Type B pancreatic cell (in vitro differentiated cells): ENCODE results near the gene VCL. TPM values are rescaled to one million over a fixed set of nuclear protein-coding genes. Genes with fewer than 3 reads are reported as not detected.
"Not testable (repeated sequence)": the region's sequence is repeated elsewhere in the genome, so short reads cannot be mapped to it uniquely, and the experiment has no call there.

Experiments
- DNase-seq: peaks from one replicate; pipeline ENCODE4 v3.0.0; 2021; ENCODE audit warnings: mixed read lengths; ENCODE audit not compliant: unreplicated experiment; ENCODE audit errors: extremely low spot score
- H3K27ac Mint-ChIP-seq: 2 replicates; pipeline ENCODE4 v1.8.0; 2021; ENCODE audit warnings: mild to moderate bottlenecking, mixed read lengths
- H3K27me3 Mint-ChIP-seq: 2 replicates; pipeline ENCODE4 v1.8.0; 2021; ENCODE audit warnings: mixed read lengths
- H3K36me3 Mint-ChIP-seq: 2 replicates; pipeline ENCODE4 v1.8.0; 2021; ENCODE audit warnings: mixed read lengths
- H3K4me1 Mint-ChIP-seq: one replicate; pipeline ENCODE4 v1.8.0; 2021; ENCODE audit warnings: mixed read lengths; ENCODE audit not compliant: unreplicated experiment
- H3K4me3 Mint-ChIP-seq: 2 replicates; pipeline ENCODE4 v1.8.0; 2021; ENCODE audit warnings: mild to moderate bottlenecking, mixed read lengths
- H3K9me3 Mint-ChIP-seq: 2 replicates; pipeline ENCODE4 v1.8.0; 2021; ENCODE audit warnings: mixed read lengths
- total RNA-seq: library from RNA; stranded (reverse); gene quantifications from 2 replicates; pipeline ENCODE4 v1.2.1, GENCODE V29; 2021; ENCODE audit warnings: low replicate concordance
- TF ChIP-seq, protein P1 (sequence below): fragments of 200-600 bp; sonication (generic); conservative IDR thresholded peaks from 2 replicates; pipeline ENCODE4 v1.5.0; 2021; ENCODE audit warnings: antibody characterized with exemption, mild to moderate bottlenecking

The VCL gene
- total RNA-seq, 1 donor from 2014 or later: 125 TPM

DNA sequence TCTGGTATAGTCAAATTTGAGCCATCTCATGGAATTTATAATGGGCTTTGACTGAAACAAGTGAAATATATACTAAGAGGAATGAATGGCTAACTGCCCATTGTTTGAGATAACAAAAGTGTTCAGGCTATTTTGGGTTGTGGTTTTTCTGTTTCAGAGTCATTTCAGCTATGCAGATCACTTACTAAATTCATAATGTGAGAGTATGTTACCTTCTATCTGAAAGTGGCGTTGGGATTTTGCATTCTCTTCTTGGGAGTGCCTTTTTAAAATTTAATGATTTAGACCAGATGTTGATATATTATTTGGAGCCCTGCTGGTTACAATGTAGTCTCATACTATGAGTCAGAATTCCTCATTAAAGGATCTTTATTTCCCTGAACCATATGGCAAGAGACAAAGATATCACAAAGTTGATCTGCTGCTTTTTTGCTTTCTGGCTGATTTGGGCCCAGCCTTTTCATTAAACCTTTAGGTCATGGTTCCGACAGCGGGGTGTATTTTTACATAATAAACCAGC, 10.4 kb downstream of the VCL start:
- H3K9me3 Mint-ChIP-seq: no peaks in the 10 kb centered on the region
- no peak overlapping the region for H3K4me3 Mint-ChIP-seq
- H3K36me3 Mint-ChIP-seq: peaks cover 17% of the 10 kb centered on the region
- TF ChIP-seq, protein P1, sequence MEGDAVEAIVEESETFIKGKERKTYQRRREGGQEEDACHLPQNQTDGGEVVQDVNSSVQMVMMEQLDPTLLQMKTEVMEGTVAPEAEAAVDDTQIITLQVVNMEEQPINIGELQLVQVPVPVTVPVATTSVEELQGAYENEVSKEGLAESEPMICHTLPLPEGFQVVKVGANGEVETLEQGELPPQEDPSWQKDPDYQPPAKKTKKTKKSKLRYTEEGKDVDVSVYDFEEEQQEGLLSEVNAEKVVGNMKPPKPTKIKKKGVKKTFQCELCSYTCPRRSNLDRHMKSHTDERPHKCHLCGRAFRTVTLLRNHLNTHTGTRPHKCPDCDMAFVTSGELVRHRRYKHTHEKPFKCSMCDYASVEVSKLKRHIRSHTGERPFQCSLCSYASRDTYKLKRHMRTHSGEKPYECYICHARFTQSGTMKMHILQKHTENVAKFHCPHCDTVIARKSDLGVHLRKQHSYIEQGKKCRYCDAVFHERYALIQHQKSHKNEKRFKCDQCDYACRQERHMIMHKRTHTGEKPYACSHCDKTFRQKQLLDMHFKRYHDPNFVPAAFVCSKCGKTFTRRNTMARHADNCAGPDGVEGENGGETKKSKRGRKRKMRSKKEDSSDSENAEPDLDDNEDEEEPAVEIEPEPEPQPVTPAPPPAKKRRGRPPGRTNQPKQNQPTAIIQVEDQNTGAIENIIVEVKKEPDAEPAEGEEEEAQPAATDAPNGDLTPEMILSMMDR: no peak
- no peak for DNase-seq
- H3K4me1 Mint-ChIP-seq: peaks cover 42% of the 10 kb centered on the region
- peak overlapping the region; percentile 61 for H3K27ac Mint-ChIP-seq
- no peaks in the 10 kb centered on the region for H3K27me3 Mint-ChIP-seq

DNA sequence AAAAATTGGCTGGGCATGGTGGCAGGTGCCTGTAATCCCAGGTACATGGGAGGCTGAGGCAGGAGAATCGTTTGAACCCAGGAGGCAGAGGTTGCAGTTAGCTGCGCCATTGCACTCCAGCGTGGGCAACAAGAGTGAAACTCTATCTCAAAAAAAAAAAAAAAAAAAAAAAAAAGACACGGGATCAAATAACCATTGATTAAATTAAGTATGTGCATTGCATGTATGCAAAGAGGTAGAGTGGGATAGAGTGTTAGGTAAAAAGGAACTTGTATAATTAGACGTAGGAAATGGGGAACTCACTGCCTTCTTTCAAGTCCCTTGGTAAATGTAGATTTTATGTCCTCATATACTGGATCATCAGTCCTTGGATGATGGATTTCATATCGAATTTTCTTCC, 13.1 kb downstream of the VCL start:
- no peaks in the 10 kb centered on the region for H3K9me3 Mint-ChIP-seq
- no peaks in the 10 kb centered on the region for H3K27me3 Mint-ChIP-seq
- no peak for DNase-seq
- peaks cover 40% of the 10 kb centered on the region for H3K4me1 Mint-ChIP-seq
- peaks cover 17% of the 10 kb centered on the region for H3K36me3 Mint-ChIP-seq
- H3K4me3 Mint-ChIP-seq: no peak overlapping the region
- H3K27ac Mint-ChIP-seq: peak overlapping the region; percentile 38
- TF ChIP-seq, protein P1: no peak

DNA sequence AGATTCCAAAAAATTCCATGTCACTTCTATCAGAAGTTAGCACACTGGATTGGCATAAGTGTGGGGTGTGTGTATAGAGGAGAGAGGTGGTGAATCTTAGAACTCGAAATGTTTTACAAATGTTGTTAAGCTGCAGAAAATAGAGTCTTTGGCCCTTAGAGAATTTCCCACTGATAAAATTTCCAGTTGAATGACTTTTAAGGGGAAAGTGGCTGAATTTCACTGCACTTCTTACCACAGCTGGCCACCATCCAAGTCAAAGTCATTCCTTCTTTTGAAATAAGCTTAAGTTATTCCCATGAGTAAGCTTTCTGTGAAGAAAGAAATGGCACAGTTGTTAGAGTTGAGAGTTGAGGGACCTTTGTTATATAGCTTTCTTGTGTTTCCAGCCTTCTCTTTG, 13.9 kb downstream of the VCL start:
- Mint-ChIP-seq H3K36me3 (peaks cover 22% of the 10 kb centered on the region), H3K4me1 (peaks cover 40% of the 10 kb centered on the region), H3K4me3 (no peak overlapping the region), H3K9me3 (no peaks in the 10 kb centered on the region), H3K27ac (peak overlapping the region; percentile 38), H3K27me3 (no peaks in the 10 kb centered on the region)
- no peak for DNase-seq
- TF ChIP-seq, protein P1: no peak

DNA sequence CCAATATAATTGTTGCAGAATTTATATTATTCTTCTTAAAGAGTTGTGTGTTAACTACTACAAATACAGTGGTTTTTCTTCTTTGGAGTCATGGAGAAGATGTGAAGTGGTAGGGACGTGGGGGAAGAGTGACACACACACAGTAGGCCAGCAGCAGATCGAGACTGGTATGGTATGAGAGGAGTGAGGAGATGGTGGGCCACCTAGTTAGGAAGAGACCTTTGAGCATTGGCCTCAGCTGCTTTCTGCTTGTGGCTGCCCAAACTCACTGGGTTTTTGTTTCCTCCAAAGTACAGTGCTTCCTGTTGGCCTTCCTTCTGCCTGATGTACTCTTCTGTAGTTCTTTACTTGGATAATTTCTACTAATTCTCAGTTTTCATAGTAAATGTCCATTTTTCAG, 14.6 kb downstream of the VCL start:
- Mint-ChIP-seq H3K27ac (no peak overlapping the region), H3K36me3 (peaks cover 23% of the 10 kb centered on the region), H3K9me3 (no peaks in the 10 kb centered on the region)

DNA sequence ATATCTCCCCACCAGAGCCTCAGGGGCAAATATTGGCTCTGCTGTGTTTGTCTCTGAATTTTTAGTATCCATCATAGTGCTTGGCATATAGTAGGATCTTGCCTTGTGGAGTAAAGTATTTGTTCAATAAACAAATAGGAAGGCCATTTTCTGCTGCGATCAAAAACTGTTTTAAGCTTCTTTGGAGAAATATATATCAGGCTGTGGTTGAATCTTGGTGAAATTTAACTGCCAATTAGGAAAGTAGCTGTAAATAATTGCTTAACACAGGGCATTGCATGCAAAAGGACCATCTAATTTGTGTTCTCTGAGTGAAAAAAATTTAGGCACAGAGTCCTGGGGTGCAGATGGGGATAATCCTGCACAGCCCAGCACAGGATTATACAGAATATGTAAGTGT, 15.1 kb downstream of the VCL start:
- DNase-seq: no peak
- Mint-ChIP-seq H3K4me1 (peaks cover 40% of the 10 kb centered on the region), H3K36me3 (peaks cover 23% of the 10 kb centered on the region), H3K27ac (no peak overlapping the region), H3K9me3 (no peaks in the 10 kb centered on the region), H3K4me3 (no peak overlapping the region), H3K27me3 (no peaks in the 10 kb centered on the region)
- TF ChIP-seq, protein P1: no peak

More for the DNA sequence above, 14.6 kb downstream of the VCL start:
- TF ChIP-seq, protein P1: no peak
- no peak overlapping the region for H3K4me3 Mint-ChIP-seq
- H3K27me3 Mint-ChIP-seq: no peaks in the 10 kb centered on the region
- DNase-seq: no peak
- peaks cover 40% of the 10 kb centered on the region for H3K4me1 Mint-ChIP-seq

DNA sequence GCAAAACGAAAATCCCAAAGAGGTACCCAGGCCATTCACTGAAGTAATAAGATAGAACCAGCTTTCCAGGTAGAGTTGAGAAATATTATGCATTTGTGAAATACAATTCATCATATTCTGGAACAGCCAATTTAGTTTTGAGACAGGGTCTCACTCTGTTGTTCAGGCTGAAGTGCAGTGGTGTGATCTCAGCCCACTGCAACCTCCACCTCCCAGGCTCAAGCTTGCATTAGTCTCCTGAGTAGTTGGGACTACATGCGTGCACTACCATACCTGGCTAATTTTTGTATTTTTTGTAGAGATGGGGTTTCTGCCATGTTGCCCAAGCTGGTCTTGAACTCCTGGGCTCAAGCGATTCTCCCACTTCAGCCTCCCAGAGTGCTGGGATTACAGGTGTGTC, 16.7 kb downstream of the VCL start:
- Mint-ChIP-seq H3K4me1 (peaks cover 30% of the 10 kb centered on the region), H3K36me3 (peaks cover 24% of the 10 kb centered on the region)
- not testable (repeated sequence) for H3K27ac Mint-ChIP-seq, H3K9me3 Mint-ChIP-seq, H3K27me3 Mint-ChIP-seq, DNase-seq, H3K4me3 Mint-ChIP-seq
